HEK293 (cell line): Measurements from ENCODE around the gene RASL10B.
A peak's percentile ranks its signal among the peaks of the same experiment; 100 is the strongest.

Experiments used
- GLIS2 ChIP-seq: fragments of 450-650 bp; formaldehyde crosslinking; IDR thresholded peaks from 2 replicates; pipeline ENCODE4 v1.5.1; 2016; ENCODE audit warnings: missing biosample characterization, missing genetic modification characterization
- HOXC10 ChIP-seq: sonication (generic); formaldehyde crosslinking; IDR thresholded peaks from 2 replicates; pipeline ENCODE4 v1.8.1; 2023; ENCODE audit warnings: mild to moderate bottlenecking, missing genetic modification reagents
- HOXD13 ChIP-seq: sonication (generic); formaldehyde crosslinking; IDR thresholded peaks from 2 replicates; pipeline ENCODE4 v1.8.0; 2022; ENCODE audit warnings: missing genetic modification reagents, borderline replicate concordance
- IKZF3 ChIP-seq: fragments of 450-650 bp; IDR thresholded peaks from 2 replicates; pipeline ENCODE4 v1.5.0; 2018; ENCODE audit warnings: missing biosample characterization, mild to moderate bottlenecking, missing genetic modification characterization, moderate library complexity
- KLF9 ChIP-seq: fragments of 450-650 bp; formaldehyde crosslinking; IDR thresholded peaks from 2 replicates; pipeline ENCODE4 v1.5.1; 2016; ENCODE audit warnings: missing biosample characterization, missing genetic modification characterization, low read depth
- MZF1 ChIP-seq: fragments of 450-650 bp; formaldehyde crosslinking; IDR thresholded peaks from 2 replicates; pipeline ENCODE4 v1.5.1; 2017; ENCODE audit warnings: missing biosample characterization, missing genetic modification characterization, borderline replicate concordance
- SALL2 ChIP-seq: fragments of 450-650 bp; formaldehyde crosslinking; IDR thresholded peaks from 2 replicates; pipeline ENCODE4 v1.5.0; 2017; ENCODE audit warnings: missing biosample characterization, mild to moderate bottlenecking, missing genetic modification characterization, borderline replicate concordance
- SP7 ChIP-seq: fragments of 450-650 bp; formaldehyde crosslinking; IDR thresholded peaks from 2 replicates; pipeline ENCODE4 v1.5.1; 2016; ENCODE audit warnings: missing biosample characterization, missing genetic modification characterization
- ZBTB20 ChIP-seq: fragments of 450-650 bp; formaldehyde crosslinking; IDR thresholded peaks from 2 replicates; pipeline ENCODE4 v1.5.1; 2016; ENCODE audit warnings: missing biosample characterization, missing genetic modification characterization
- ZNF114 ChIP-seq: fragments of 450-650 bp; formaldehyde crosslinking; IDR thresholded peaks from 2 replicates; pipeline ENCODE4 v1.5.0; 2017; ENCODE audit warnings: missing biosample characterization, missing genetic modification characterization
- ZNF2 ChIP-seq: fragments of 450-650 bp; formaldehyde crosslinking; IDR thresholded peaks from 2 replicates; pipeline ENCODE4 v1.5.1; 2016; ENCODE audit warnings: missing biosample characterization, missing genetic modification characterization
- ZNF248 ChIP-seq: fragments of 450-650 bp; formaldehyde crosslinking; IDR thresholded peaks from 2 replicates; pipeline ENCODE4 v1.5.1; 2017; ENCODE audit warnings: missing biosample characterization, missing genetic modification characterization
- ZNF350 ChIP-seq: fragments of 450-650 bp; formaldehyde crosslinking; IDR thresholded peaks from 2 replicates; pipeline ENCODE4 v1.5.0; 2017; ENCODE audit warnings: missing biosample characterization, mild to moderate bottlenecking, missing genetic modification characterization
- ZNF354C ChIP-seq: fragments of 450-650 bp; formaldehyde crosslinking; IDR thresholded peaks from 2 replicates; pipeline ENCODE4 v1.5.1; 2016; ENCODE audit warnings: missing biosample characterization, missing genetic modification characterization, low read depth, borderline replicate concordance
- ZNF366 ChIP-seq: fragments of 450-650 bp; formaldehyde crosslinking; conservative IDR thresholded peaks from 2 replicates; pipeline ENCODE4 v1.5.1; 2016; ENCODE audit warnings: missing biosample characterization, missing genetic modification characterization
- ZNF426 ChIP-seq: fragments of 450-650 bp; formaldehyde crosslinking; IDR thresholded peaks from 2 replicates; pipeline ENCODE4 v1.5.1; 2017; ENCODE audit warnings: missing biosample characterization, missing genetic modification characterization, mild to moderate bottlenecking, inconsistent platforms, moderate library complexity
- ZNF433 ChIP-seq: fragments of 450-650 bp; formaldehyde crosslinking; IDR thresholded peaks from 2 replicates; pipeline ENCODE4 v1.5.1; 2016; ENCODE audit warnings: missing biosample characterization, missing genetic modification characterization, low read depth
- ZNF558 ChIP-seq: fragments of 450-650 bp; formaldehyde crosslinking; IDR thresholded peaks from 2 replicates; pipeline ENCODE4 v1.5.1; 2016; ENCODE audit warnings: missing biosample characterization, missing genetic modification characterization
- ZNF561 ChIP-seq: fragments of 450-650 bp; IDR thresholded peaks from 2 replicates; pipeline ENCODE4 v1.5.1; 2018; ENCODE audit warnings: missing biosample characterization, missing genetic modification characterization, borderline replicate concordance
- ZNF626 ChIP-seq: fragments of 450-650 bp; sonication (Bioruptor Pico); formaldehyde crosslinking; IDR thresholded peaks from 2 replicates; pipeline ENCODE4 v1.5.1; 2018; ENCODE audit warnings: missing biosample characterization, missing genetic modification characterization, inconsistent platforms
- ZNF677 ChIP-seq: fragments of 450-650 bp; IDR thresholded peaks from 2 replicates; pipeline ENCODE4 v1.5.0; 2018; ENCODE audit warnings: missing biosample characterization, mild to moderate bottlenecking, missing genetic modification characterization, moderate library complexity
- ZNF791 ChIP-seq: fragments of 450-650 bp; formaldehyde crosslinking; IDR thresholded peaks from 2 replicates; pipeline ENCODE4 v1.5.1; 2016; ENCODE audit warnings: missing biosample characterization, missing genetic modification characterization
- TF ChIP-seq, protein P1 (sequence below): fragments of 450-650 bp; formaldehyde crosslinking; IDR thresholded peaks from 2 replicates; pipeline ENCODE4 v1.5.1; 2016; ENCODE audit warnings: missing biosample characterization, missing genetic modification characterization
- TF ChIP-seq, protein P2 (sequence below): fragments of 450-650 bp; formaldehyde crosslinking; IDR thresholded peaks from 2 replicates; pipeline ENCODE4 v1.5.1; 2016; ENCODE audit warnings: missing biosample characterization, missing genetic modification characterization, low read depth
- TF ChIP-seq, protein P3 (sequence below): fragments of 450-650 bp; formaldehyde crosslinking; optimal IDR thresholded peaks from 2 replicates; pipeline ENCODE3; 2016; ENCODE audit warnings: missing biosample characterization, mild to moderate bottlenecking, missing genetic modification characterization
- TF ChIP-seq, protein P4 (sequence below): fragments of 450-650 bp; formaldehyde crosslinking; IDR thresholded peaks from 2 replicates; pipeline ENCODE4 v1.5.1; 2016; ENCODE audit warnings: missing biosample characterization, missing genetic modification characterization
- TF ChIP-seq, protein P5 (sequence below): fragments of 450-650 bp; IDR thresholded peaks from 2 replicates; pipeline ENCODE4 v1.5.1; 2018; ENCODE audit warnings: missing biosample characterization, mild to moderate bottlenecking, missing genetic modification characterization
- TF ChIP-seq, protein P6 (sequence below): IDR thresholded peaks from 2 replicates; pipeline ENCODE4 v1.6.1; 2011; ENCODE audit warnings: mild to moderate bottlenecking, low read depth, low read length, borderline replicate concordance

RASL10B gene

DNA sequence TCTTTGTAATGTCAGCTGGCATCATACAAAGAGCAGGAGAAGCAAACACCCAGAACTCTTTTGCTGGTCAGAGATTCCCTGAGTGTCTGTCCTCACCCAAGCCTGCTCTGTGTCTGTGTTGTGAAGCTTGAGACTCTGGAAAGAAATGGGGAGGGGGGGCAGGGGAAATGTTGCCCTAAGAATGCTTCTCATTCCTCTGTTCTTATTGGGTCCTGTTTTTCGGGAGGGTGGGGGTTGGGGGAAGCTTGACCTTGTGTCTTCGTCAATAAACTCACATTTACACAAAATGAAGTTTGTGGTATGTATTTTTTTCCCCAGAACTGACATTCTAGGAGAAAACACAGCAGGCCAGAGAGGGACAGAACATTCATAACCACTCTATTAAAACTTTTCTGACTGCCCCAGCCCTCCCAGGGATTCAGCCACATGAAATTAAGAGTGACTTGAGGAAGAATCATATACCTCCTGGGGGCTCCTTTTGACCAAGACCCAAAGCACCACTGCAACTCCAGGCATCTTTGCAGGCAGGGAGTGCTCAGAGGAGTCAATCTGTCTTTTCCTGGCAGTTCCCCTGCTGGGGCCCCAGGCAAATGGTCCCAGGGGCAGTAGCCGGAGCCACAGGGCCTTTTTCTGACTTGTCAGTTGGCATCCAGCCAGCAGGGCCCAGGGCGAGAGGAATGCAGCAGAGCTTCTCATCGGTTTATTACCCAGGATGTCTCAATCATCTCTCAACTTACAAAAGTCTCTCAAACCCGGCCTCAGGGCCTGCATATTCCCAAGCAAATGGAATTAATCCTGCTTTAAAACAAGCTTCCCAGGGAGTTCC is 5.1 kb upstream of the RASL10B start (continued):
- TF ChIP-seq, protein P1, sequence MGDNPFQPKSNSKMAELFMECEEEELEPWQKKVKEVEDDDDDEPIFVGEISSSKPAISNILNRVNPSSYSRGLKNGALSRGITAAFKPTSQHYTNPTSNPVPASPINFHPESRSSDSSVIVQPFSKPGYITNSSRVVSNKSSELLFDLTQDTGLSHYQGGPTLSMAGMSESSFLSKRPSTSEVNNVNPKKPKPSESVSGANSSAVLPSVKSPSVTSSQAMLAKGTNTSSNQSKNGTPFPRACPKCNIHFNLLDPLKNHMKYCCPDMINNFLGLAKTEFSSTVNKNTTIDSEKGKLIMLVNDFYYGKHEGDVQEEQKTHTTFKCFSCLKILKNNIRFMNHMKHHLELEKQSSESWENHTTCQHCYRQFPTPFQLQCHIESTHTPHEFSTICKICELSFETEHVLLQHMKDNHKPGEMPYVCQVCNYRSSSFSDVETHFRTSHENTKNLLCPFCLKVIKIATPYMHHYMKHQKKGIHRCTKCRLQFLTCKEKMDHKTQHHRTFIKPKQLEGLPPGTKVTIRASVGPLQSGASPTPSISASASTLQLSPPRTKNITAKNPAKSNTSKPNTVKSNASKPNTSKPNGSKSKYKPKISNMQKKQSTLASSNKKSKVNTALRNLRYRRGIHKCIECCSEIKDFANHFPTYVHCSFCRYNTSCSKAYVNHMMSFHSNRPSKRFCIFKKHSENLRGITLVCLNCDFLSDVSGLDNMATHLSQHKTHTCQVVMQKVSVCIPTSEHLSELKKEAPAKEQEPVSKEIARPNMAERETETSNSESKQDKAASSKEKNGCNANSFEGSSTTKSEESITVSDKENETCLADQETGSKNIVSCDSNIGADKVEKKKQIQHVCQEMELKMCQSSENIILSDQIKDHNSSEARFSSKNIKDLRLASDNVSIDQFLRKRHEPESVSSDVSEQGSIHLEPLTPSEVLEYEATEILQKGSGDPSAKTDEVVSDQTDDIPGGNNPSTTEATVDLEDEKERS (tag by site-specific recombination), result no peak
- TF ChIP-seq ZBTB20 (tag by site-specific recombination), result peak; percentile 72
- peak; percentile 63; the same call in 1 of the 2 replicates for TF ChIP-seq ZNF561 (tag by site-specific recombination)
- 0 out of 2 replicates have a peak, but pooled peaks have one; percentile 10 for TF ChIP-seq GLIS2
- TF ChIP-seq ZNF248 (tag by site-specific recombination), result no peak
- TF ChIP-seq, protein P2, sequence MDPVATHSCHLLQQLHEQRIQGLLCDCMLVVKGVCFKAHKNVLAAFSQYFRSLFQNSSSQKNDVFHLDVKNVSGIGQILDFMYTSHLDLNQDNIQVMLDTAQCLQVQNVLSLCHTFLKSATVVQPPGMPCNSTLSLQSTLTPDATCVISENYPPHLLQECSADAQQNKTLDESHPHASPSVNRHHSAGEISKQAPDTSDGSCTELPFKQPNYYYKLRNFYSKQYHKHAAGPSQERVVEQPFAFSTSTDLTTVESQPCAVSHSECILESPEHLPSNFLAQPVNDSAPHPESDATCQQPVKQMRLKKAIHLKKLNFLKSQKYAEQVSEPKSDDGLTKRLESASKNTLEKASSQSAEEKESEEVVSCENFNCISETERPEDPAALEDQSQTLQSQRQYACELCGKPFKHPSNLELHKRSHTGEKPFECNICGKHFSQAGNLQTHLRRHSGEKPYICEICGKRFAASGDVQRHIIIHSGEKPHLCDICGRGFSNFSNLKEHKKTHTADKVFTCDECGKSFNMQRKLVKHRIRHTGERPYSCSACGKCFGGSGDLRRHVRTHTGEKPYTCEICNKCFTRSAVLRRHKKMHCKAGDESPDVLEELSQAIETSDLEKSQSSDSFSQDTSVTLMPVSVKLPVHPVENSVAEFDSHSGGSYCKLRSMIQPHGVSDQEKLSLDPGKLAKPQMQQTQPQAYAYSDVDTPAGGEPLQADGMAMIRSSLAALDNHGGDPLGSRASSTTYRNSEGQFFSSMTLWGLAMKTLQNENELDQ (tag by site-specific recombination), result no peak
- no peak for TF ChIP-seq ZNF626
- TF ChIP-seq HOXD13 (CRISPR knock-in tag), result no peak
- TF ChIP-seq ZNF558 (tag by site-specific recombination), result no peak
- no peak for TF ChIP-seq ZNF114 (tag by site-specific recombination)
- TF ChIP-seq KLF9 (tag by site-specific recombination), result no peak
- TF ChIP-seq, protein P3, sequence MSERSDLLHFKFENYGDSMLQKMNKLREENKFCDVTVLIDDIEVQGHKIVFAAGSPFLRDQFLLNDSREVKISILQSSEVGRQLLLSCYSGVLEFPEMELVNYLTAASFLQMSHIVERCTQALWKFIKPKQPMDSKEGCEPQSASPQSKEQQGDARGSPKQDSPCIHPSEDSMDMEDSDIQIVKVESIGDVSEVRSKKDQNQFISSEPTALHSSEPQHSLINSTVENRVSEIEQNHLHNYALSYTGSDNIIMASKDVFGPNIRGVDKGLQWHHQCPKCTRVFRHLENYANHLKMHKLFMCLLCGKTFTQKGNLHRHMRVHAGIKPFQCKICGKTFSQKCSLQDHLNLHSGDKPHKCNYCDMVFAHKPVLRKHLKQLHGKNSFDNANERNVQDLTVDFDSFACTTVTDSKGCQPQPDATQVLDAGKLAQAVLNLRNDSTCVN (tag by site-specific recombination), result no peak
- TF ChIP-seq ZNF366, result peak; percentile 50; the same call in 1 of the 2 replicates
- no peak for TF ChIP-seq ZNF426 (tag by site-specific recombination)
- TF ChIP-seq, protein P4, sequence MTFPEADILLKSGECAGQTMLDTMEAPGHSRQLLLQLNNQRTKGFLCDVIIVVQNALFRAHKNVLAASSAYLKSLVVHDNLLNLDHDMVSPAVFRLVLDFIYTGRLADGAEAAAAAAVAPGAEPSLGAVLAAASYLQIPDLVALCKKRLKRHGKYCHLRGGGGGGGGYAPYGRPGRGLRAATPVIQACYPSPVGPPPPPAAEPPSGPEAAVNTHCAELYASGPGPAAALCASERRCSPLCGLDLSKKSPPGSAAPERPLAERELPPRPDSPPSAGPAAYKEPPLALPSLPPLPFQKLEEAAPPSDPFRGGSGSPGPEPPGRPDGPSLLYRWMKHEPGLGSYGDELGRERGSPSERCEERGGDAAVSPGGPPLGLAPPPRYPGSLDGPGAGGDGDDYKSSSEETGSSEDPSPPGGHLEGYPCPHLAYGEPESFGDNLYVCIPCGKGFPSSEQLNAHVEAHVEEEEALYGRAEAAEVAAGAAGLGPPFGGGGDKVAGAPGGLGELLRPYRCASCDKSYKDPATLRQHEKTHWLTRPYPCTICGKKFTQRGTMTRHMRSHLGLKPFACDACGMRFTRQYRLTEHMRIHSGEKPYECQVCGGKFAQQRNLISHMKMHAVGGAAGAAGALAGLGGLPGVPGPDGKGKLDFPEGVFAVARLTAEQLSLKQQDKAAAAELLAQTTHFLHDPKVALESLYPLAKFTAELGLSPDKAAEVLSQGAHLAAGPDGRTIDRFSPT (tag by site-specific recombination), result no peak
- no peak for TF ChIP-seq ZNF433 (tag by site-specific recombination)
- no peak for TF ChIP-seq ZNF791 (tag by site-specific recombination)
- TF ChIP-seq, protein P5, sequence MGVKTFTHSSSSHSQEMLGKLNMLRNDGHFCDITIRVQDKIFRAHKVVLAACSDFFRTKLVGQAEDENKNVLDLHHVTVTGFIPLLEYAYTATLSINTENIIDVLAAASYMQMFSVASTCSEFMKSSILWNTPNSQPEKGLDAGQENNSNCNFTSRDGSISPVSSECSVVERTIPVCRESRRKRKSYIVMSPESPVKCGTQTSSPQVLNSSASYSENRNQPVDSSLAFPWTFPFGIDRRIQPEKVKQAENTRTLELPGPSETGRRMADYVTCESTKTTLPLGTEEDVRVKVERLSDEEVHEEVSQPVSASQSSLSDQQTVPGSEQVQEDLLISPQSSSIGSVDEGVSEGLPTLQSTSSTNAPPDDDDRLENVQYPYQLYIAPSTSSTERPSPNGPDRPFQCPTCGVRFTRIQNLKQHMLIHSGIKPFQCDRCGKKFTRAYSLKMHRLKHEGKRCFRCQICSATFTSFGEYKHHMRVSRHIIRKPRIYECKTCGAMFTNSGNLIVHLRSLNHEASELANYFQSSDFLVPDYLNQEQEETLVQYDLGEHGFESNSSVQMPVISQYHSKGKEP (tag by site-specific recombination), result peak; percentile 87
- no peak for TF ChIP-seq HOXC10
- TF ChIP-seq SP7, result peak; percentile 51; the same call in 1 of the 2 replicates
- no peak for TF ChIP-seq SALL2 (tag by site-specific recombination)
- TF ChIP-seq ZNF677 (tag by site-specific recombination), result no peak
- TF ChIP-seq IKZF3, result peak; percentile 86
- no peak for TF ChIP-seq ZNF2
- TF ChIP-seq ZNF354C, result no peak
- TF ChIP-seq, protein P6, sequence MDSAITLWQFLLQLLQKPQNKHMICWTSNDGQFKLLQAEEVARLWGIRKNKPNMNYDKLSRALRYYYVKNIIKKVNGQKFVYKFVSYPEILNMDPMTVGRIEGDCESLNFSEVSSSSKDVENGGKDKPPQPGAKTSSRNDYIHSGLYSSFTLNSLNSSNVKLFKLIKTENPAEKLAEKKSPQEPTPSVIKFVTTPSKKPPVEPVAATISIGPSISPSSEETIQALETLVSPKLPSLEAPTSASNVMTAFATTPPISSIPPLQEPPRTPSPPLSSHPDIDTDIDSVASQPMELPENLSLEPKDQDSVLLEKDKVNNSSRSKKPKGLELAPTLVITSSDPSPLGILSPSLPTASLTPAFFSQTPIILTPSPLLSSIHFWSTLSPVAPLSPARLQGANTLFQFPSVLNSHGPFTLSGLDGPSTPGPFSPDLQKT, result no peak
- TF ChIP-seq MZF1, result no peak
- TF ChIP-seq ZNF350 (tag by site-specific recombination), result no peak; the same call in 1 of the 2 replicates
